AG09319 (cell line): ENCODE results near the gene LRRC25.

Experiments
- DNase-seq: peaks from one replicate; pipeline ENCODE4 v3.0.0-alpha.2; 2010; ENCODE audit warnings: low read depth; ENCODE audit errors: extremely low read depth
- TF ChIP-seq, protein P1 (sequence below): IDR thresholded peaks from 2 replicates; pipeline ENCODE4 v1.5.1; 2011; ENCODE audit warnings: low read depth, mild to moderate bottlenecking, inconsistent platforms, low read length, moderate library complexity

LRRC25 gene

DNA sequence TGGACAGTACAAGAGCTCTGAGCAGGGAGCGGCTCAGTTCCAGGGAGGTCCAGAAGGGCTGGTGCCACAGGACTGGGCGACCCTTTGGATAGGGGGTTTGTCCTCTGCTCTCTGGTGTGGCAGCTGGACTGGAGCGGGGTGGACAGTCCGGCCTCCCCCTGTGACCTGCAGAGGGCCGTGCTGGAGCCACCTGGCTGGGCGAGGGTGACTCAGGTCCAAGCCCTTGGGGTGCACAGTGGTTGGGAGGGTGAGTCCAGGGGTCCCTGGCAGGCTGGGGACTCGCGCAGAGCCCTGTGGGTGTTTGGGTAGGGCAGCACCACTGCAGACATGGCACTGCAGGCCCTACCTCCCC is 29.0 kb upstream of the LRRC25 start:
- no peak for DNase-seq

DNA sequence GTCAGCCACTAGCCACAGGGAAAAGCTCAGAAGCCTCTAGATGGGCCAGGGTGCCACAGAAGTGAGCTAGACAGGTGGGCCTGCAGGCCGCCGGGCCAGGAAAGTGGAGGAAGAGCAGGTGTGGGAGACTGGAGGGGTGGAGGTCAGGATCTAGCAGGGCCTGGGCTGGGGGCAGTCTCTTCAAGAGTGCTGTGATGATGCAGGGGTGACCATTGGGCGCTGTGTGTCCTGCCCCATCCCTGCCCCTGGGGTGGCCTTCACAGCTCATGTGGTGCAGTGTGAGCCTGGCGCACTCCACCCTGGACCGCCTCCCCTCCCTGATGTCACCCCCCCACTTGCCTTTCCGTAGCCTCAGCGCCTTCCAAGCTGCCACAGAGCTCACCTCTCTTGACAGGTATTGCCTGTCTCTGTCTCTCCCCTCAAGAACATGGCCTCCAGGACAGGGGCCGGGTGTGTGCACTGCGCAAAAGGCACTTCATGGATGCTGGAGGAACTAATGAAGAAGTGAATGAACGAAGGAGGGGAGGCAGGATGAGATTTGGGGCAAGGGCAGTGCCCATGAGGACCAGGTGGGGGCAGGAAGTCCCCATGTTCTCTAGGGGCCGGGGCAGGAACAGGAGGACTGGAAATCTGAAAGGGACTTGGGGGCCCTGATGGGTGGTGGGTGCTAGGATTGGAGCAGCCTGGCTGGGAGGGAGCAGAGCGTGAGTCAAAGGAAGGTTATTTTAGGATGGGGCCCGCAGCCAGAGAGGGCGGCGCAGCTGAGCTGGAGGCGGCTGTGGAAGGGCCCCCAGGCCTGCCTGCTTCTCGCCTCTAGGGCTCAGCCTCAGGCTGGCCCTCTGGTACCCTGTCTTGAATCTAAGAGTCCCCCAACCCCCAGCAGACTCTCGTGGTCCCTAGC is 28.3 kb upstream of the LRRC25 start:
- no peak for DNase-seq
- TF ChIP-seq, protein P1, sequence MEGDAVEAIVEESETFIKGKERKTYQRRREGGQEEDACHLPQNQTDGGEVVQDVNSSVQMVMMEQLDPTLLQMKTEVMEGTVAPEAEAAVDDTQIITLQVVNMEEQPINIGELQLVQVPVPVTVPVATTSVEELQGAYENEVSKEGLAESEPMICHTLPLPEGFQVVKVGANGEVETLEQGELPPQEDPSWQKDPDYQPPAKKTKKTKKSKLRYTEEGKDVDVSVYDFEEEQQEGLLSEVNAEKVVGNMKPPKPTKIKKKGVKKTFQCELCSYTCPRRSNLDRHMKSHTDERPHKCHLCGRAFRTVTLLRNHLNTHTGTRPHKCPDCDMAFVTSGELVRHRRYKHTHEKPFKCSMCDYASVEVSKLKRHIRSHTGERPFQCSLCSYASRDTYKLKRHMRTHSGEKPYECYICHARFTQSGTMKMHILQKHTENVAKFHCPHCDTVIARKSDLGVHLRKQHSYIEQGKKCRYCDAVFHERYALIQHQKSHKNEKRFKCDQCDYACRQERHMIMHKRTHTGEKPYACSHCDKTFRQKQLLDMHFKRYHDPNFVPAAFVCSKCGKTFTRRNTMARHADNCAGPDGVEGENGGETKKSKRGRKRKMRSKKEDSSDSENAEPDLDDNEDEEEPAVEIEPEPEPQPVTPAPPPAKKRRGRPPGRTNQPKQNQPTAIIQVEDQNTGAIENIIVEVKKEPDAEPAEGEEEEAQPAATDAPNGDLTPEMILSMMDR: peak; percentile 1

More for the DNA sequence above, 29.0 kb upstream of the LRRC25 start:
- TF ChIP-seq, protein P1: no peak

DNA sequence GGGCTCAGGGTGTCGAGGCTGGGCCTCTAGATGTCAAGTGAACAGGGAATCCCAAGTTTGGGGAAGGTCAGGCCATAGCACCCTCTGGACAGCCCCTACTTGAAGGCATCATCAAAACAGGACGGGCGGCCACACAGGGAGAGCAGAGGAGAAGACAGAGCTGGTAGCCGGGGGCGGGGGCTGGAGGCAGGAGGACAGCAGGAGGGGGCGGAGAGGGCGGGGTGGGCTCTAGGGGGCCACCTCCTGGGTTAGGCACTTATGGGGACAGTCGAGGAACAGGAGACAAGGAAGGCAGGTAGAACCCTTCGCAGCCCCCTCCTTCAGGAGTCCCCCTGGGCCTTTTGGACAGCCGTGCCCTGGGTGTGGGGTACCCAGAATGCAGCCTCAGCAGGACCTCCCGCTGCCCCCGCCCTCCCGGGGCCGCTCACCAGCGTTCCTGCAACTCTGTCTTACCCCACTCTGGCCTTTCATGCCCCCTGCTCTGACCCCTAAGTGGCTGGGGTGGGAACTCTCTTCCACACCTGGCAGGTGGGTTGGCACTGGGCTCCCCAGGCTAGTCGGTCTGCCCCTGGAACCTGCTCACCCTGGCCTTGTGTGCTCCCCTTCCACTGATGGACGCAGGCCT is 27.6 kb upstream of the LRRC25 start:
- TF ChIP-seq, protein P1: no peak
- no peak for DNase-seq

DNA sequence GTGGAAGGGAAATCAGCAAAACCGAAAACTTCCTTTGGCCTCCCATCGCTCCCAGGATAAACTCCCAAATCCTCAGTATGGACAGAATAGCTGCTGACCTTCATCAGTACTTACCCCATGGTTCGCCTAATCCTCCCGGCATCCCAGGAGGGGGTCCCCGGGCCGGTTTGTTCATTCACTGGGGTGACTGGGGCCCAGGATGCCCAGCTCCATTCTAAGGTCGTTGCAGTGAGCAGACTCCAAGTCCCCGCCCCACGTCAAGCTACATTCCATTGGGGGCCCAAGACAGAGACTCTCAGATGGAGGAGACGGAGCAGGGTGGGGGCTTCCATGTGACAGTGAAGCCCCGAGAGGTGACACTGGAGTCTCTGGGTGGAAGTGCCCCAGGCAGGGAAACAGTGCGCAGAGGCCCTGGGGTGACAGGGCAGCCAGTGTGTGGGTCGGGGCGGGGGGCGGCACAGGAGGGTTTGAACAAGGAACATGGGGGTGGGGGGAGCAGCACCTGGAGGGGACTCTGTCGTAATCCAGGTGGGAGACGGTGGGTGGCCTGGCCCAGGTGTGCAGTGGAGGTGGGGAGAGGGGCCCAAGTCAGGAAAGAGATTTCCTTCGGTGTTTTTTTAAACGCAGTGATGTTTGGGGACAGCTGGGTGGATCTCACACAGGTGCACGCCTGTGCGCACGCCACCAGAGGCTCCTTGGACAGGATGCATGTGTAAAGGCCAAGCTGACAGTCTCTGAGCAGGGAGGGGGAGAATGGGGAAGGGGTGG is 26.9 kb upstream of the LRRC25 start:
- DNase-seq: no peak

DNA sequence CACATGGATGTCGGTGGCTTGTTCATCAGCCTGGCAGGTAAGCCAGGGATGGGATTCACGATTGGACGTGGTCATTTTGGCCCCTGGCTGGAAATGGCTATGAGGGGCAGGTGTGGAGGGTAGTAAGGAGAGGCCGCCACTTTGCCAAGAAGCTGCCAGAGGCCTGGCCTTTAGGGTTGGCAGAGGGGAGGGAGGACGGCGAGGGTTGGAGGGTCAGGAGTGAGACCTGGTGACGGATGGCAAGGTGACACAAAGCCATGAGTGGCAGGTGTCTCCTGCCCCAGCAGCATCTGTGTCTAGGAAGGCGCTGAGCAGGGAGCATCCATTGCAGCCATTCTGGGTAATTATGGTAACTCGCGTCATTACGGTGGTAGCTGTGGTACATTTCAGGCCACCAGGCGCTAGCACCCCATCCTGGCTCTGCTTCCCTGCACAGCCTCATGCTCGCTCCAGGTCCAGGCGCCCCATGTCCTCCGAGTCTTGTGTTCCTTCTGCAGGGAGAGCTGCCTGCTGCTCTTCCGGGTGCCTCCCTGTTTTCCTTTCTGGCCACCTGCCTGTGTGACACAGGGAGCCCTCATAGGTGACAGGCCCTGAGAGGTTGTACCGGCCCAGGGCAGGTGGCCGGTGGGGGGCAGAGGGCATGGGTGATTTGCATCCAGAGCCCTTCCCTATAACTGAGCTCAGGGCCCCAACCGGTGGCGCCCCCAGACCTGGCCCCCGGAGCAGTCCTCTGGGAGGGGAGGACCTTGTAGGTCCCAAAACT is 26.0 kb upstream of the LRRC25 start:
- TF ChIP-seq, protein P1: no peak
- no peak for DNase-seq

More for the DNA sequence above, 26.9 kb upstream of the LRRC25 start:
- TF ChIP-seq, protein P1: no peak

DNA sequence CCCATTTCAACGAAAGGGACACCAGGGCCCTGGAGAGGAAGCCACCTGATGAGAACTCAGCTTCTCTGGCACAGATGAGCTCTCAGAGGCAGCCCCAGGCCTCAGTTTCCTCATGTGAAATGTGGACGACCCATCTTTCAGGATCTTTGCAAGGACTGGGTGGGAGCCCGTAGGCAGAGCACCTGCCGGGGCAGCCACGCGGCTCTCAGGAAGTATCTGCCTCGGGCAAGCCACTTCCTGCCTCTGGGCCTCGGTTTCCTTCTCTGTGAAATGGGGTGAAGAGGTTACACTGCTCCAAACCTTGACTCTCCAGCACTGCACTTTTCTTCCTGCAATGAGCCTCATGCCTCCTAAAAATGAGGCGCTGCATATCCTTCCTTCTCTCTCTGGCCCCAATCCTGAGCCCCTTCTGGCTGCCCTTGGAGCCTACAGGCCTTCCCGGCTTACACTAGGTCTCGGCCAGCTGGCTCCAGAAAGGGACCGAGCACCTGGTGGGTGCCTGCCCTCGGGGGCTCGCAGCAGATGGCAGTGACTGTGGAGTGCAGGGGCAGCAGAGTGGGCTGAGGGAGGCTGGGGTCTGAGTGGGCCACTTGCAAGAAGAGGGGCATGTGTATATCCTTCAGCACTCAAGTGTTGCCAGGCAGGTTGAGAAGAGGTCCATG is 25.2 kb upstream of the LRRC25 start:
- DNase-seq: no peak
- TF ChIP-seq, protein P1: no peak
